Ishikawa (cell line): ENCODE results near the gene ZBTB32.

ENCODE experiments used
- CEBPB ChIP-seq: IDR thresholded peaks from 2 replicates; pipeline ENCODE4 v1.6.1; 2012
- EGR1 ChIP-seq: IDR thresholded peaks from 2 replicates; pipeline ENCODE4 v1.6.1; 2012
- EP300 ChIP-seq: IDR thresholded peaks from 2 replicates; pipeline ENCODE4 v1.6.1; 2012; ENCODE audit warnings: borderline replicate concordance
- FOXM1 ChIP-seq: IDR thresholded peaks from 2 replicates; pipeline ENCODE4 v1.6.1; 2012; ENCODE audit warnings: low read depth, borderline replicate concordance
- NFIC ChIP-seq: IDR thresholded peaks from 2 replicates; pipeline ENCODE4 v1.6.1; 2012
- RAD21 ChIP-seq: IDR thresholded peaks from 2 replicates; pipeline ENCODE4 v1.6.1; 2012; ENCODE audit warnings: low read depth
- TCF12 ChIP-seq: IDR thresholded peaks from 2 replicates; pipeline ENCODE4 v1.6.1; 2012; ENCODE audit warnings: low read depth
- USF1 ChIP-seq: IDR thresholded peaks from 2 replicates; pipeline ENCODE4 v1.6.1; 2012
- YY1 ChIP-seq: IDR thresholded peaks from 2 replicates; pipeline ENCODE4 v1.6.1; 2012; ENCODE audit warnings: low read depth
- ZBTB7A ChIP-seq: IDR thresholded peaks from 2 replicates; pipeline ENCODE4 v1.6.1; 2012; ENCODE audit warnings: low read depth
- TF ChIP-seq, protein P1 (sequence below): IDR thresholded peaks from 2 replicates; pipeline ENCODE4 v1.6.1; 2012; ENCODE audit warnings: low read depth, mild to moderate bottlenecking

The ZBTB32 gene

GRCh38 chr19:35759697-35760096 is 55.3 kb downstream of the ZBTB32 start:
- TF ChIP-seq, protein P1, sequence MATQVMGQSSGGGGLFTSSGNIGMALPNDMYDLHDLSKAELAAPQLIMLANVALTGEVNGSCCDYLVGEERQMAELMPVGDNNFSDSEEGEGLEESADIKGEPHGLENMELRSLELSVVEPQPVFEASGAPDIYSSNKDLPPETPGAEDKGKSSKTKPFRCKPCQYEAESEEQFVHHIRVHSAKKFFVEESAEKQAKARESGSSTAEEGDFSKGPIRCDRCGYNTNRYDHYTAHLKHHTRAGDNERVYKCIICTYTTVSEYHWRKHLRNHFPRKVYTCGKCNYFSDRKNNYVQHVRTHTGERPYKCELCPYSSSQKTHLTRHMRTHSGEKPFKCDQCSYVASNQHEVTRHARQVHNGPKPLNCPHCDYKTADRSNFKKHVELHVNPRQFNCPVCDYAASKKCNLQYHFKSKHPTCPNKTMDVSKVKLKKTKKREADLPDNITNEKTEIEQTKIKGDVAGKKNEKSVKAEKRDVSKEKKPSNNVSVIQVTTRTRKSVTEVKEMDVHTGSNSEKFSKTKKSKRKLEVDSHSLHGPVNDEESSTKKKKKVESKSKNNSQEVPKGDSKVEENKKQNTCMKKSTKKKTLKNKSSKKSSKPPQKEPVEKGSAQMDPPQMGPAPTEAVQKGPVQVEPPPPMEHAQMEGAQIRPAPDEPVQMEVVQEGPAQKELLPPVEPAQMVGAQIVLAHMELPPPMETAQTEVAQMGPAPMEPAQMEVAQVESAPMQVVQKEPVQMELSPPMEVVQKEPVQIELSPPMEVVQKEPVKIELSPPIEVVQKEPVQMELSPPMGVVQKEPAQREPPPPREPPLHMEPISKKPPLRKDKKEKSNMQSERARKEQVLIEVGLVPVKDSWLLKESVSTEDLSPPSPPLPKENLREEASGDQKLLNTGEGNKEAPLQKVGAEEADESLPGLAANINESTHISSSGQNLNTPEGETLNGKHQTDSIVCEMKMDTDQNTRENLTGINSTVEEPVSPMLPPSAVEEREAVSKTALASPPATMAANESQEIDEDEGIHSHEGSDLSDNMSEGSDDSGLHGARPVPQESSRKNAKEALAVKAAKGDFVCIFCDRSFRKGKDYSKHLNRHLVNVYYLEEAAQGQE: no peak
- TF ChIP-seq FOXM1: no peak
- TF ChIP-seq USF1: no peak
- TF ChIP-seq YY1: no peak
- TF ChIP-seq EGR1: no peak
- TF ChIP-seq ZBTB7A: no peak
- no peak for TF ChIP-seq TCF12
- TF ChIP-seq NFIC: no peak
- TF ChIP-seq CEBPB: no peak

DNA sequence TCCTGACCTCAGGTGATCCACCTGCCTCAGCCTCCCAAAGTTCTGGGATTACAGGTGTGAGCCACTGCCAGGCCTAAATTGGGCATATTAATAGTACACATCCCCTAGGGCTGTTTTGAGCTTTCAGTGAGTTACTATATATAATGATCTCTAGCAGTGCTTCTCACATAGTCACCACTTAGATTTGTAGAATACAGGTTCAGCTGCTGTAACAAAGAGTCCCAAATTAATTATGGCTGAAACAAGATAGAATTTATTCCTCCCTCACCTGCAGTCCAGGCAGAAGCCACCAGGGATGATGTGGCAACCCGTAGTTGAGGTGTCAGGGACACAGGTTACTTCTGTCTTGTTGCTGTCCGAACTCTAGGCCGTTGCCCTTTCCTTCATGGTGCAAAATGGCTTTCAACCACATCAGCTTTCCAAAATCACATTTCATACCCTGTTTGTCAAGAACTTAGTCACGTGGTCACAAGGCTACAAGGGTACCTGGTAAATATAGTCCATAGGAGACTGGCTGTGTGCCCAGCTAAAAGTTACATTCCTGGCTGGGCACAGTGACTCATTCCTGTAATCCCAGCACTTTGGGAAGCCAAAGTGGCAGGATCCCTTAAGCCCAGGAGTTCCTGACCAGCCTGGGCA is 56.5 kb downstream of the ZBTB32 start:
- TF ChIP-seq USF1 (peak; percentile 17; the same call in 1 of the 2 replicates), NFIC (no peak)

- TF ChIP-seq EP300: no peak
- TF ChIP-seq FOXM1: no peak
- TF ChIP-seq CEBPB: no peak
- TF ChIP-seq RAD21: no peak
- TF ChIP-seq TCF12: no peak
- TF ChIP-seq YY1: no peak
Observed at GRCh38 chr19:35764432-35765315, 60.3 kb downstream of the ZBTB32 start.
